Hepatocyte (in vitro differentiated cells): ENCODE measurements around the gene NOP56.

ENCODE experiments used
- EZH2 ChIP-seq: fragments of 200-600 bp; sonication (generic); IDR thresholded peaks from 2 replicates; pipeline ENCODE4 v1.6.1; 2016; ENCODE audit warnings: antibody characterized with exemption, mild to moderate bottlenecking, borderline replicate concordance
- TF ChIP-seq, protein P1 (sequence below): fragments of 200-600 bp; sonication (generic); IDR thresholded peaks from 2 replicates; pipeline ENCODE4 v1.5.1; 2016; ENCODE audit warnings: antibody characterized with exemption, mild to moderate bottlenecking; ENCODE audit not compliant: poor library complexity

DNA sequence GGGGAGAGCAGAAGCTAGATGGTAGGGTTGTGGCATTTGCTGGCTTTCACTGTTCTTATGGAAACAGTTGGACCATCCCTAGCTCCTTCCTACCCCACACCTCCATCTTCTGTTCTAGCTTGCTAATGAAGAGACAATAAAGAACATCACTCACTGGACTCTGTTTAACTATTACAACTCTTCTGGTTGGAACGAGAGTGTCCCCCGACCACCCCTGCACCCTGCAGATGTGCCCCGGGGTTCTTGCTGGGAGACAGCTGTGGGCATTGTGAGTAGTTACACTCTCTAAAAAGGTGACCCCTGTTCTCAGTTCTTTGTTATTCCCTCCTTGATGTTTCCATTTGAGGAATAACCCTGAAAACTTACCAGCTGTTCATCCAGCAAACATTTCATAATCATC, 40.4 kb upstream of the NOP56 start:
- TF ChIP-seq, protein P1, sequence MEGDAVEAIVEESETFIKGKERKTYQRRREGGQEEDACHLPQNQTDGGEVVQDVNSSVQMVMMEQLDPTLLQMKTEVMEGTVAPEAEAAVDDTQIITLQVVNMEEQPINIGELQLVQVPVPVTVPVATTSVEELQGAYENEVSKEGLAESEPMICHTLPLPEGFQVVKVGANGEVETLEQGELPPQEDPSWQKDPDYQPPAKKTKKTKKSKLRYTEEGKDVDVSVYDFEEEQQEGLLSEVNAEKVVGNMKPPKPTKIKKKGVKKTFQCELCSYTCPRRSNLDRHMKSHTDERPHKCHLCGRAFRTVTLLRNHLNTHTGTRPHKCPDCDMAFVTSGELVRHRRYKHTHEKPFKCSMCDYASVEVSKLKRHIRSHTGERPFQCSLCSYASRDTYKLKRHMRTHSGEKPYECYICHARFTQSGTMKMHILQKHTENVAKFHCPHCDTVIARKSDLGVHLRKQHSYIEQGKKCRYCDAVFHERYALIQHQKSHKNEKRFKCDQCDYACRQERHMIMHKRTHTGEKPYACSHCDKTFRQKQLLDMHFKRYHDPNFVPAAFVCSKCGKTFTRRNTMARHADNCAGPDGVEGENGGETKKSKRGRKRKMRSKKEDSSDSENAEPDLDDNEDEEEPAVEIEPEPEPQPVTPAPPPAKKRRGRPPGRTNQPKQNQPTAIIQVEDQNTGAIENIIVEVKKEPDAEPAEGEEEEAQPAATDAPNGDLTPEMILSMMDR, result no peak
- TF ChIP-seq EZH2, result no peak
